ENCODE results near the gene ADAMTS19.
"Not testable (repeated sequence)": the region's sequence is repeated elsewhere in the genome, so short reads cannot be mapped to it uniquely, and the experiment has no call there.

ADAMTS19 gene

GRCh38 chr5:129593525-129593924 lies 133.4 kb downstream of the ADAMTS19 start:
- DNase-seq, result no peak

- no peak for DNase-seq
Observed at GRCh38 chr5:129601576-129601975, 141.5 kb downstream of the ADAMTS19 start.

- DNase-seq, result no peak
Observed at GRCh38 chr5:129608350-129608749, 148.3 kb downstream of the ADAMTS19 start.

GRCh38 chr5:129609710-129610109 lies 149.6 kb downstream of the ADAMTS19 start:
- no peak for DNase-seq

GRCh38 chr5:129616517-129616916 lies 156.4 kb downstream of the ADAMTS19 start:
- no peak for DNase-seq

GRCh38 chr5:129617206-129617605 lies 157.1 kb downstream of the ADAMTS19 start:
- DNase-seq, result no peak

GRCh38 chr5:129619782-129620181 lies 159.7 kb downstream of the ADAMTS19 start:
- no peak for DNase-seq

GRCh38 chr5:129622531-129622930 lies 162.4 kb downstream of the ADAMTS19 start:
- DNase-seq, result no peak

GRCh38 chr5:129629575-129629974 lies 169.5 kb downstream of the ADAMTS19 start:
- no peak for DNase-seq

- DNase-seq, result no peak
Observed at GRCh38 chr5:129630101-129630500, 170.0 kb downstream of the ADAMTS19 start.

- DNase-seq, result no peak
Observed at GRCh38 chr5:129631961-129632360, 171.9 kb downstream of the ADAMTS19 start.

- DNase-seq, result not testable (repeated sequence)
Observed at GRCh38 chr5:129637501-129637900, 177.4 kb downstream of the ADAMTS19 start.

- DNase-seq, result no peak
Observed at GRCh38 chr5:129639331-129639730, 179.2 kb downstream of the ADAMTS19 start.

- no peak for DNase-seq
Observed at GRCh38 chr5:129652349-129653056, 192.4 kb downstream of the ADAMTS19 start.

- no peak for DNase-seq
Observed at GRCh38 chr5:129653057-129653375, 192.9 kb downstream of the ADAMTS19 start.

GRCh38 chr5:129653442-129653841 lies 193.3 kb downstream of the ADAMTS19 start:
- no peak for DNase-seq

- DNase-seq, result no peak
Observed at GRCh38 chr5:129656952-129657351, 196.9 kb downstream of the ADAMTS19 start.

GRCh38 chr5:129658801-129659200 lies 198.7 kb downstream of the ADAMTS19 start:
- no peak for DNase-seq

- no peak for DNase-seq
Observed at GRCh38 chr5:129661366-129662035, 201.4 kb downstream of the ADAMTS19 start.

GRCh38 chr5:129664336-129664937 lies 204.3 kb downstream of the ADAMTS19 start:
- DNase-seq, result no peak

GRCh38 chr5:129670957-129671500 lies 210.9 kb downstream of the ADAMTS19 start:
- DNase-seq, result no peak

GRCh38 chr5:129672006-129672405 lies 211.9 kb downstream of the ADAMTS19 start:
- DNase-seq, result no peak

GRCh38 chr5:129679671-129680070 lies 219.6 kb downstream of the ADAMTS19 start:
- no peak for DNase-seq

GRCh38 chr5:129687941-129688340 lies 227.8 kb downstream of the ADAMTS19 start:
- DNase-seq, result no peak
